Activated CD8-positive, alpha-beta T cell treated with anti-CD3 and anti-CD28 coated beads for 36 hours (primary cell): Measurements from ENCODE around the gene THRB. TPM values are rescaled to one million over a fixed set of nuclear protein-coding genes. Genes with fewer than 3 reads are reported as not detected.

Experiments used
- ATAC-seq: fragments of 200-7000 bp; cut with Tn5 transposase; one replicate; pipeline ENCODE4 v1.10.0; 2021; ENCODE audit warnings: mild to moderate bottlenecking, moderate library complexity
- CTCF ChIA-PET: fragments of 350-600 bp; sonication (Branson Sonifier 250); formaldehyde crosslinking; loops from one replicate; lab custom pipeline; 2021; ENCODE audit warnings: antibody characterized with exemption; lab: Charles Lee
- POLR2A ChIA-PET: fragments of 350-600 bp; sonication (Branson Sonifier 250); formaldehyde crosslinking; loops from one replicate; lab custom pipeline; 2021; ENCODE audit warnings: antibody characterized with exemption; lab: Charles Lee
- DNase-seq: peaks from one replicate; pipeline ENCODE4 v3.0.0-alpha.2; 2020
- H3K27ac Mint-ChIP-seq: one replicate; pipeline ENCODE4 v1.8.0; 2021; ENCODE audit warnings: mild to moderate bottlenecking, mixed read lengths
- H3K27me3 Mint-ChIP-seq: one replicate; pipeline ENCODE4 v1.8.0; 2021; ENCODE audit warnings: mixed read lengths
- H3K36me3 Mint-ChIP-seq: one replicate; pipeline ENCODE4 v1.8.0; 2021; ENCODE audit warnings: low read depth, mixed read lengths
- H3K4me1 Mint-ChIP-seq: one replicate; pipeline ENCODE4 v1.8.0; 2021; ENCODE audit warnings: low read depth, mixed read lengths
- H3K4me3 Mint-ChIP-seq: one replicate; pipeline ENCODE4 v1.8.0; 2021; ENCODE audit warnings: mild to moderate bottlenecking, moderate library complexity, mixed read lengths
- H3K9me3 Mint-ChIP-seq: one replicate; pipeline ENCODE4 v1.8.0; 2021; ENCODE audit warnings: mixed read lengths
- CTCF ChIP-seq: fragments of 200-600 bp; IDR thresholded peaks from one replicate; pipeline ENCODE4 v1.8.0; 2022; ENCODE audit warnings: antibody characterized with exemption, mild to moderate bottlenecking
- intact Hi-C: fragments of 100-400 bp; cut with micrococcal nuclease; formaldehyde crosslinking; loops from one replicate; pipeline ENCODE4 v1.10.0; 2022
- total RNA-seq, 2 experiments: library from RNA; stranded (reverse); gene quantifications; one replicate each; pipeline ENCODE4 v1.2.3, GENCODE V29; 2021

Gene THRB
- total RNA-seq, 2 experiments from 2014 or later: not detected

DNA sequence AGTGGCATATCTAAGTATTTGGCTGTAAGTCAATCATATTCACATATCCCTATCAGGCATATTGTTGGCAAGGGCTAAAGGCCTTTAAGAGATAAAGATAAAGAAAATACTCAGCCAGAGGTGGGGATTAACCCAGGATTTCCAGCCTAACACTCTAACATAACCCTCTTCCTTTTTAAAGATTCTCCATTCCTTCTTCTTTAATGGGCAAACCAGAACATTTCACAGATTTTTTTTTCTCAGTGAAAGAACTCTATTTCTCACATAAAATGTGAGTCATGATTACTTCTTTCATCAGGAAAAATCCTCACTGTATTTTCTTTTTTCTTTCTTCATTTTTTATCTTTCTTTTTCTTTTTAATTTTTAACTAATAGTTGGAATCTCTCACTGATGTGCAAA, 349.2 kb downstream of the THRB start:
- no peak overlapping the region for H3K4me3 Mint-ChIP-seq
- ChIA-PET CTCF (no interaction called here), POLR2A (no interaction called here)
- H3K36me3 Mint-ChIP-seq: no peaks in the 10 kb centered on the region
- no peak for TF ChIP-seq CTCF
- no peak overlapping the region for H3K27ac Mint-ChIP-seq
- DNase-seq (no peak), ATAC-seq (no peak)
- H3K9me3 Mint-ChIP-seq: no peaks in the 10 kb centered on the region
- no peaks in the 10 kb centered on the region for H3K4me1 Mint-ChIP-seq
- intact Hi-C loops: no loop called here
- H3K27me3 Mint-ChIP-seq: no peaks in the 10 kb centered on the region

DNA sequence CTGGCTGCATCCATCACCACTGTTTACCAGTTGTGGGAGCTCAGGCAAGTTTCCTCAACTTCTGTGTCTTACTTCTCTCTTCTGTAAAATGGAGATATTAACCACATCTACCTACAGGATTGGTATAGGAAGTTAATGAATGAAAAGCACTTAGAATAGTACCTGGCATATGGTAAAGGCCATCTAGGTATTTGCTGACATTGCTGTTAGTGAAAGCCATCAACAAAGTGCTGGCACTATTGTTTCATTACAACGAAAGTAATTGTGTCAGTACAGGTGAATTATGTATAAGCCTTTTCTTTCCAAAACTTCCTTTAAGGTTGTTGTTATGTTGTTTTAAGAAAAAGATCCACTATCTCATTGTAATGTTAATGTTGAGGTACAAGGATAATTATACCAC, 352.5 kb downstream of the THRB start:
- no peaks in the 10 kb centered on the region for H3K36me3 Mint-ChIP-seq
- no peaks in the 10 kb centered on the region for H3K4me1 Mint-ChIP-seq
- H3K4me3 Mint-ChIP-seq: no peak overlapping the region
- ChIA-PET POLR2A (no interaction called here), CTCF (no interaction called here)
- no peak for DNase-seq
- H3K9me3 Mint-ChIP-seq: no peaks in the 10 kb centered on the region
- no peak for TF ChIP-seq CTCF
- ATAC-seq: no peak
- H3K27ac Mint-ChIP-seq: no peak overlapping the region
- intact Hi-C loops: no loop called here
- H3K27me3 Mint-ChIP-seq: no peaks in the 10 kb centered on the region

GRCh38 chr3:24141548-24141947, 353.1 kb downstream of the THRB start:
- Mint-ChIP-seq H3K36me3 (no peaks in the 10 kb centered on the region), H3K4me1 (peaks cover 2% of the 10 kb centered on the region), H3K27ac (no peak overlapping the region), H3K4me3 (no peak overlapping the region), H3K27me3 (no peaks in the 10 kb centered on the region), H3K9me3 (no peaks in the 10 kb centered on the region)
- CTCF ChIA-PET: no interaction called here
- ATAC-seq (no peak), DNase-seq (no peak)
- no peak for TF ChIP-seq CTCF
- POLR2A ChIA-PET: no interaction called here
- intact Hi-C loops: no loop called here

DNA sequence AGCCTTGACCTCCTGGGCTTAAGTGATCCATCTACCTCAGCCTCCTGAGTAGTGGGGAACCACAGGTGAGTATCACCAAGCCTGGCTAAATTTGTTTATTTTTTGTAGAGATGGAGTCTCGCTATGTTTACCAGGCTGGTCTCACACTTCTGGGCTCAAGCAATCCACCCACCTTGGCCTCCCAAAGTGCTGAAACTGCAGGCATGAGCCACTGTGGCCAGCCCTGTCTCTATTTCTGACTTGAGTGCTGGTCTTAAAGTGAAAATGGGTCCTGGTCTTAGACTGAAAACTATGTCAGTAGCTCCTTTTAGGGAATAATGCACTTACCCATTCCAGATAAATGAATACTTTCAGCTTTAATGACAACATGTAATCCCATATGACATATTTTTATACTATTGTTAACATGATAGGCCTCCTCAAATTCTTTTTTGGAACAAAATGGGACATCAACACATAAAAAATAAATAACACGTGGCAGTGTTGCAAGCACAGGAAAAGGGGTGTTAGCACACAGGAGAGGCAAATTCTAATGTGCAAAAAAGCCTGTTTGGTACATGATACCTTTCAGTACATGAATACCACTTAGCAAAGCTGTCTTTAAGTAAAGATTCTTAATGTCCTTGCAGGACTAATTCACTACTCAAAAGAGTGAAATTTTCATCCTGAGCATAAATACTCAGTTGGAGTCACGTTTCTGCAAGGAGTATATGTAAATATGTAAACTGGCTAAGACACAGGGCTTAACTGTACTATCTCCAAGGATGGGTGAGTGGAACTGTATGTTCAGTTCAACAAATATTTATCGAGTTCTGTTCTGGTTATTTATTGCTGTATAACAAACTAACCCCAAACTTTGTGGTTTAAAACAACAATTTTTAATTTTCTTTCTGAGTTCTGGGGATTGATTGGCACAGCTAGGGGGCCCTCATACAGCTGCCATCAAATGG, 354.9 kb downstream of the THRB start:
- intact Hi-C loops: no loop called here
- peaks cover 2% of the 10 kb centered on the region for H3K4me1 Mint-ChIP-seq
- ChIA-PET CTCF (no interaction called here), POLR2A (no interaction called here)
- no peaks in the 10 kb centered on the region for H3K9me3 Mint-ChIP-seq
- no peak overlapping the region for H3K27ac Mint-ChIP-seq
- TF ChIP-seq CTCF: no peak
- H3K27me3 Mint-ChIP-seq: no peaks in the 10 kb centered on the region
- H3K4me3 Mint-ChIP-seq: no peak overlapping the region
- no peak for DNase-seq
- no peaks in the 10 kb centered on the region for H3K36me3 Mint-ChIP-seq
- no peak for ATAC-seq

DNA sequence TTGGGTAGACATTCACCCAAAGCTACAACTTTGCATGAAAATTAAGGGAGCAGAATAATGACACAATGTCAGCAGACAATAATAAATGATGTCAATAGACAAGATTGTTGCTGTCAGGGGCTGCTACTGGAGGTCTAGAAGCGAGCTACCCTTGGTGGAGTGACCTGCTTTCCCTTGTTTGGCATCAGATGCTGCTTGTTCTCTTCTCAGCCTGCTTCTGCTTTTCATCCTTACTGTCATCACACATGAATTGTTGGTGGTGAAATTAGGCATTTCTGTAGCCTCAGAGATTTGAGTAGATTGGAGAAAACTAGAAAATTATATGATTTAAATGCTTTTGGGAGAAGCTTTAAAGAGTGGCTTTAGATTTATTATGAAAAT, 355.8 kb downstream of the THRB start:
- Mint-ChIP-seq H3K36me3 (no peaks in the 10 kb centered on the region), H3K4me1 (peaks cover 2% of the 10 kb centered on the region), H3K4me3 (no peak overlapping the region), H3K27me3 (no peaks in the 10 kb centered on the region), H3K9me3 (no peaks in the 10 kb centered on the region), H3K27ac (no peak overlapping the region)
- intact Hi-C loops: no loop called here
- POLR2A ChIA-PET: no interaction called here
- ATAC-seq (no peak), DNase-seq (no peak)
- TF ChIP-seq CTCF: no peak
- CTCF ChIA-PET: no interaction called here
